ENCODE data around the gene PODNL1. TPM values are rescaled to one million over a fixed set of nuclear protein-coding genes. Genes with fewer than 3 reads are reported as not detected.
"Not testable (repeated sequence)": the region's sequence is repeated elsewhere in the genome, so short reads cannot be mapped to it uniquely, and the experiment has no call there.

The PODNL1 gene
- total and polyA plus RNA-seq, 2 experiments from 2014 or later: 0.24 TPM; not detected in 1

GRCh38 chr19:13968383-13968935 is 30.2 kb upstream of the PODNL1 start:
- H3K79me2 ChIP-seq (replicated peaks; ENCODE audit: insufficient read depth): no peaks in the 10 kb centered on the region
- no peak overlapping the region for H3K4me3 ChIP-seq
- H3K4me2 ChIP-seq: no peak overlapping the region
- H3K27ac Mint-ChIP-seq: no peak overlapping the region
- no peak overlapping the region for H2AFZ ChIP-seq
- H3K9me2 ChIP-seq (ENCODE audit: insufficient read depth): no peaks in the 10 kb centered on the region
- no peaks in the 10 kb centered on the region for H3K36me3 ChIP-seq (ENCODE audit: insufficient read depth)
- H3K27ac ChIP-seq (ENCODE audit: low read depth): no peak overlapping the region
- peaks cover 8% of the 10 kb centered on the region for H3K27me3 ChIP-seq (ENCODE audit: insufficient read depth)
- H3K4me3 Mint-ChIP-seq: no peak overlapping the region
- ATAC-seq (no peak), DNase-seq (ENCODE audit: low spot score) (no peak)
- 0 out of 2 replicates have a peak, but pooled peaks cover 6% of the 10 kb centered on the region for H3F3A ChIP-seq (replicated peaks; ENCODE audit: low read depth)
- H3K36me3 Mint-ChIP-seq (ENCODE audit: low read depth): peaks cover 24% of the 10 kb centered on the region
- no peaks in the 10 kb centered on the region for H4K20me1 ChIP-seq (replicated peaks; ENCODE audit: insufficient read depth)
- peaks cover under 1% of the 10 kb centered on the region; the same call in 1 of the 2 replicates for H3K4me1 ChIP-seq (ENCODE audit: insufficient read depth)
- TF ChIP-seq REST (IDR thresholded peaks at IDR 0.05; ENCODE audit: unreplicated experiment) (no peak), STAT1 (IDR thresholded peaks at IDR 0.05; ENCODE audit: unreplicated experiment) (no peak)
- no peaks in the 10 kb centered on the region; the same call in 2 of the 3 replicates for H3K4me1 Mint-ChIP-seq
- no peaks in the 10 kb centered on the region for H3K9me3 Mint-ChIP-seq
- H3K27me3 Mint-ChIP-seq (ENCODE audit: insufficient read depth, low read depth, poor library complexity): peaks cover 13% of the 10 kb centered on the region

- H4K20me1 ChIP-seq (replicated peaks; ENCODE audit: insufficient read depth); H3K4me2 ChIP-seq; H3K9me3 Mint-ChIP-seq; H3K27ac ChIP-seq (ENCODE audit: low read depth); H3K4me3 ChIP-seq; H3K27ac Mint-ChIP-seq; H3K4me3 Mint-ChIP-seq; H3K36me3 ChIP-seq (ENCODE audit: insufficient read depth); H3K79me2 ChIP-seq (replicated peaks; ENCODE audit: insufficient read depth); H3F3A ChIP-seq (replicated peaks; ENCODE audit: low read depth); ATAC-seq; H3K4me1 ChIP-seq (ENCODE audit: insufficient read depth); H3K9me2 ChIP-seq (ENCODE audit: insufficient read depth); DNase-seq (ENCODE audit: low spot score); H3K4me1 Mint-ChIP-seq; H2AFZ ChIP-seq: not testable (repeated sequence)
- H3K36me3 Mint-ChIP-seq (ENCODE audit: low read depth): peaks cover 21% of the 10 kb centered on the region
- H3K27me3 ChIP-seq (ENCODE audit: insufficient read depth): peaks cover 11% of the 10 kb centered on the region
- H3K27me3 Mint-ChIP-seq (ENCODE audit: insufficient read depth, low read depth, poor library complexity): peaks cover 20% of the 10 kb centered on the region
Measured at GRCh38 chr19:13967206-13967605, 29.0 kb upstream of the PODNL1 start.

GRCh38 chr19:13966684-13967128 is 28.5 kb upstream of the PODNL1 start:
- H3K27me3 ChIP-seq (ENCODE audit: insufficient read depth): peaks cover 11% of the 10 kb centered on the region
- H3K27ac ChIP-seq (ENCODE audit: low read depth): no peak overlapping the region
- H3K4me1 ChIP-seq (ENCODE audit: insufficient read depth): no peaks in the 10 kb centered on the region; the same call in 1 of the 2 replicates
- H4K20me1 ChIP-seq (replicated peaks; ENCODE audit: insufficient read depth): no peaks in the 10 kb centered on the region
- Mint-ChIP-seq H3K4me3 (no peak overlapping the region), H3K27me3 (ENCODE audit: insufficient read depth, low read depth, poor library complexity) (peaks cover 20% of the 10 kb centered on the region), H3K4me1 (peaks cover under 1% of the 10 kb centered on the region), H3K36me3 (ENCODE audit: low read depth) (peaks cover 21% of the 10 kb centered on the region), H3K9me3 (no peaks in the 10 kb centered on the region), H3K27ac (no peak overlapping the region)
- ATAC-seq (no peak), DNase-seq (ENCODE audit: low spot score) (no peak)
- H3K79me2 ChIP-seq (replicated peaks; ENCODE audit: insufficient read depth): no peaks in the 10 kb centered on the region
- 0 out of 2 replicates have a peak, but pooled peaks cover 6% of the 10 kb centered on the region for H3F3A ChIP-seq (replicated peaks; ENCODE audit: low read depth)
- no peak overlapping the region for H3K4me2 ChIP-seq
- TF ChIP-seq POLR2AphosphoS5 (IDR thresholded peaks at IDR 0.05; ENCODE audit: low read depth) (no peak), ETS1 (IDR thresholded peaks at IDR 0.05) (no peak), STAT1 (IDR thresholded peaks at IDR 0.05; ENCODE audit: unreplicated experiment) (no peak), CTCF (conservative IDR thresholded peaks at IDR 0.05; ENCODE audit: low read depth in 2 of 2) (no peak), ZNF331 (CRISPR knock-in tag; IDR thresholded peaks at IDR 0.05; ENCODE audit: low read depth) (no peak)
- no peak overlapping the region for H2AFZ ChIP-seq
- no peak overlapping the region for H3K4me3 ChIP-seq
- no peaks in the 10 kb centered on the region for H3K9me2 ChIP-seq (ENCODE audit: insufficient read depth)
- no peaks in the 10 kb centered on the region for H3K36me3 ChIP-seq (ENCODE audit: insufficient read depth)
